NB4 (cell line): ENCODE data around the gene AFAP1L2.

Experiments used
- CTCF ChIP-seq: IDR thresholded peaks from one replicate; pipeline ENCODE4 v1.5.1; 2012; ENCODE audit warnings: low read depth, low read length
- MAX ChIP-seq: IDR thresholded peaks from 2 replicates; pipeline ENCODE4 v1.6.1; 2011; ENCODE audit warnings: low read depth, low read length
- MYC ChIP-seq: IDR thresholded peaks from 2 replicates; pipeline ENCODE4 v1.6.1; 2011; ENCODE audit warnings: low read depth, low read length
- POLR2A ChIP-seq: IDR thresholded peaks from 2 replicates; pipeline ENCODE4 v1.6.1; 2011; ENCODE audit warnings: mild to moderate bottlenecking; ENCODE audit not compliant: insufficient read length; ENCODE audit errors: extremely low read depth

GRCh38 chr10:114370966-114371365 is 33.3 kb downstream of the AFAP1L2 start:
- TF ChIP-seq POLR2A (no peak), CTCF (no peak), MAX (no peak), MYC (no peak)
